ENCODE measurements around the gene PHF14. TPM values are rescaled to one million over a fixed set of nuclear protein-coding genes. Genes with fewer than 3 reads are reported as not detected.
"Not testable (repeated sequence)": the region's sequence is repeated elsewhere in the genome, so short reads cannot be mapped to it uniquely, and the experiment has no call there.

Gene PHF14
- total and polyA plus RNA-seq, 4 donors = 6.9 to 24.4 (median 15.3) TPM

DNA sequence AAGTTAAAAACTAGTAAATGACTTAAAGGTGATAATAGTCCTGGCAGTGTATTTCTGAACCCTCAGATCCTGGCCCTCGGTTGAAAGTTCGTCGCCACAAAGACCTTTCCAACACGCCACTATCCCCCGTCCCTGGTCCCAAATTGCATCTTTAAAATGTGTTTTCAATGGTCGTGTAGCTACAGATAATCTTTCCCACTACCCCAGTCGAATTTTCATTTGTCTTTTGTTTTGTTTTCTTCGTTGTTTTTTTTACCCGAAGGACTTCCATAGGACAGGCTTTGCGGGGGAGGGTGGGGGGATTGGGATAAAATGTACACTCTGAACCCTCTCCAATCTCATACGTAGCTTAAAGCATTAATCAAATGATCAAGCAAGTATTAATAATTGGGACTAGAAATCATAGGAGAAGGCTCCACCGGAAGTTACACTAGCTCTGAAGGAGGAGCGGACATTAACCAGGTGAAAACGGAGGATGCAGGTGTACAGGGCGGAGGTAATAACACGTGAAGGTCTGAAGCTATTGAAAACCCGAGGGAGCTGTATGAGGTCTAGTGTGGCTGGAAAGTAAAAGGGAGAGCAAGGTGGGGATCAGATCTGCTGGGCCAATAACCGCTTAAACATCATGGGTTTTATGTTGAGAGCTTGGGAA, 32.8 kb upstream of the PHF14 start:
- TF ChIP-seq RAD21 (IDR thresholded peaks at IDR 0.05) (no peak), SP1 (IDR thresholded peaks at IDR 0.05) (no peak), HNF4A (conservative IDR thresholded peaks at IDR 0.05) (no peak), YY1 (IDR thresholded peaks at IDR 0.05) (peak; percentile 72), NR2F2 (IDR thresholded peaks at IDR 0.05) (peak; percentile 27), RXRA (IDR thresholded peaks at IDR 0.05) (no peak)
- TF ChIP-seq, protein P1, sequence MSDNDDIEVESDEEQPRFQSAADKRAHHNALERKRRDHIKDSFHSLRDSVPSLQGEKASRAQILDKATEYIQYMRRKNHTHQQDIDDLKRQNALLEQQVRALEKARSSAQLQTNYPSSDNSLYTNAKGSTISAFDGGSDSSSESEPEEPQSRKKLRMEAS (IDR thresholded peaks at IDR 0.05) = no peak
- TF ChIP-seq, protein P2, sequence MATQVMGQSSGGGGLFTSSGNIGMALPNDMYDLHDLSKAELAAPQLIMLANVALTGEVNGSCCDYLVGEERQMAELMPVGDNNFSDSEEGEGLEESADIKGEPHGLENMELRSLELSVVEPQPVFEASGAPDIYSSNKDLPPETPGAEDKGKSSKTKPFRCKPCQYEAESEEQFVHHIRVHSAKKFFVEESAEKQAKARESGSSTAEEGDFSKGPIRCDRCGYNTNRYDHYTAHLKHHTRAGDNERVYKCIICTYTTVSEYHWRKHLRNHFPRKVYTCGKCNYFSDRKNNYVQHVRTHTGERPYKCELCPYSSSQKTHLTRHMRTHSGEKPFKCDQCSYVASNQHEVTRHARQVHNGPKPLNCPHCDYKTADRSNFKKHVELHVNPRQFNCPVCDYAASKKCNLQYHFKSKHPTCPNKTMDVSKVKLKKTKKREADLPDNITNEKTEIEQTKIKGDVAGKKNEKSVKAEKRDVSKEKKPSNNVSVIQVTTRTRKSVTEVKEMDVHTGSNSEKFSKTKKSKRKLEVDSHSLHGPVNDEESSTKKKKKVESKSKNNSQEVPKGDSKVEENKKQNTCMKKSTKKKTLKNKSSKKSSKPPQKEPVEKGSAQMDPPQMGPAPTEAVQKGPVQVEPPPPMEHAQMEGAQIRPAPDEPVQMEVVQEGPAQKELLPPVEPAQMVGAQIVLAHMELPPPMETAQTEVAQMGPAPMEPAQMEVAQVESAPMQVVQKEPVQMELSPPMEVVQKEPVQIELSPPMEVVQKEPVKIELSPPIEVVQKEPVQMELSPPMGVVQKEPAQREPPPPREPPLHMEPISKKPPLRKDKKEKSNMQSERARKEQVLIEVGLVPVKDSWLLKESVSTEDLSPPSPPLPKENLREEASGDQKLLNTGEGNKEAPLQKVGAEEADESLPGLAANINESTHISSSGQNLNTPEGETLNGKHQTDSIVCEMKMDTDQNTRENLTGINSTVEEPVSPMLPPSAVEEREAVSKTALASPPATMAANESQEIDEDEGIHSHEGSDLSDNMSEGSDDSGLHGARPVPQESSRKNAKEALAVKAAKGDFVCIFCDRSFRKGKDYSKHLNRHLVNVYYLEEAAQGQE (IDR thresholded peaks at IDR 0.05) = no peak
- WGBS = 18% methylated on average over 18 of the region's 18 CpGs

DNA sequence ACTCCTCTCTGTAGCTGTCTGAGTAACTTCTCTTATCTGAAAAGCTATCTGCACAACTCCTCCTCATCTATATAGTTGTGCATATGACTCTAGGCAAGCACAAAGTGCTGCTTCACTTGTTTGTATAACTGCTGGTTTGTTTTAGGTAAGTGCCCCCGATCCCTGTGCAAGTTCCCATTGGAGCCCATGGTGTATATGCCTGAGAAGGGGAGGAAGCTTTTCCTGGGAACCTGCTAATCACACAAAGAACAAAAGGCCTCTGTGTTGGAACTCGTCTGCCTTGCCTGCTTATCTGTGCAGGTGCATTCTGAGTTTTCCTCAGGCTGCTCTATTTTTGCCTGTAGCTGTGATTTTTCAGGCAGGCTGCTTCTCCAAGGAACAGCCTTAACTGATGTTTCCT, 23.2 kb upstream of the PHF14 start:
- TF ChIP-seq JUND (IDR thresholded peaks at IDR 0.05) = no peak
- no peak for TF ChIP-seq FOXA1 (IDR thresholded peaks at IDR 0.05)
- Histone ChIP-seq H3K36me3 (ENCODE audit: control insufficient read depth in 4 of 4, insufficient read depth in 3 of 4, low read depth in 1 of 4, low read length in 3 of 4) (no peaks in the 10 kb centered on the region), H3K4me1 (ENCODE audit: control insufficient read depth in 4 of 4, insufficient read depth in 4 of 4, low read length in 3 of 4) (no peaks in the 10 kb centered on the region), H3K4me3 (ENCODE audit: low read depth in 1 of 3, low read length in 3 of 3) (no peak overlapping the region), H3K9me3 (ENCODE audit: control insufficient read depth in 4 of 4, low read length in 3 of 4) (no peaks in the 10 kb centered on the region), H3K27me3 (ENCODE audit: control insufficient read depth in 4 of 4, insufficient read depth in 4 of 4, low read length in 3 of 4) (no peaks in the 10 kb centered on the region), H3K9ac (ENCODE audit: low read depth in 1 of 2, low read length in 2 of 2) (no peak overlapping the region), H3K27ac (ENCODE audit: low read depth in 1 of 2, low read length in 2 of 2) (no peak overlapping the region)
- 67% methylated on average over 2 of the region's 2 CpGs for WGBS
- DNase-seq (ENCODE audit: low spot score) = no peak

More for the DNA sequence above, 32.8 kb upstream of the PHF14 start:
- H3K36me3 ChIP-seq (ENCODE audit: control insufficient read depth in 4 of 4, insufficient read depth in 3 of 4, low read depth in 1 of 4, low read length in 3 of 4) = peaks cover 1 to 16% (median 14%) of the 10 kb centered on the region in 4 donors
- H3K27ac ChIP-seq (ENCODE audit: low read depth in 1 of 2, low read length in 2 of 2) = peak overlapping the region; percentile 91 to 92
- H3K4me3 ChIP-seq (ENCODE audit: low read depth in 1 of 3, low read length in 3 of 3) = peak overlapping the region; percentile 65 to 90 (median 70)
- no peaks in the 10 kb centered on the region for H3K27me3 ChIP-seq (ENCODE audit: control insufficient read depth in 4 of 4, insufficient read depth in 4 of 4, low read length in 3 of 4)
- H3K4me1 ChIP-seq (ENCODE audit: control insufficient read depth in 4 of 4, insufficient read depth in 4 of 4, low read length in 3 of 4) = peaks cover 0 to 17% (median 7%) of the 10 kb centered on the region in 4 donors
- H3K9me3 ChIP-seq (ENCODE audit: control insufficient read depth in 4 of 4, low read length in 3 of 4) = no peaks in the 10 kb centered on the region
- no peak for DNase-seq (ENCODE audit: low spot score)
- H3K9ac ChIP-seq (ENCODE audit: low read depth in 1 of 2, low read length in 2 of 2) = peak overlapping the region; percentile 95 to 98

DNA sequence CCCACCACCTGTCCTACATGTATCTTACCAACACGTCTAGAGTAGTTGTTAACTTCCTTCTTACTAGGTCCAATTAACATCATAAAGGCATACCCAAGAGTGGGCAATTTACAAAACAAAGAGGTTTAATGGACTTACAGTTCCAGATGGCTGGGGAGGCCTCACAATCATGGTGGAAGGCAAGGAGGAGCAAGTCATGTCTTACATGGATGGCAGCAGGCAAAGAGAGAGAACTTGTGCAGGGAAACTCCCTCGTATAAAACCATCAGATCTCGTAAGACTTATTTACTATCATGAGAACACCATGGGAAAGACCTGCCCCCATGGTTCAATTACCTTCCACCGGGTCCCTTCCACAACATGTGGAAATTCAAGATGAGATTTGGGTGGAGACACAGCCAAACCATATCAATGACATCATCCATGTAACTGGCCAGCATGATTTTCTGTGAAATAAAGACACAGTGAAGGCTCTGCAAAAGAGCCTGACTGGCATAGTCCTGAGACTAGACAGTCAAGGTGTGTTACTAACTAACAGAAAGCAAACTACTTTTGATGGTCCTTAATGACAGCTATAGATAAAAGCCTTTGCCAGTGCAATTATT, 22.6 kb upstream of the PHF14 start:
- DNase-seq (ENCODE audit: low spot score) = not testable (repeated sequence)

More for the DNA sequence above, 22.6 kb upstream of the PHF14 start:
- not testable (repeated sequence) for H3K9ac ChIP-seq (ENCODE audit: low read depth in 1 of 2, low read length in 2 of 2); H3K4me1 ChIP-seq (ENCODE audit: control insufficient read depth in 4 of 4, insufficient read depth in 4 of 4, low read length in 3 of 4); H3K9me3 ChIP-seq (ENCODE audit: control insufficient read depth in 4 of 4, low read length in 3 of 4); H3K36me3 ChIP-seq (ENCODE audit: control insufficient read depth in 4 of 4, insufficient read depth in 3 of 4, low read depth in 1 of 4, low read length in 3 of 4); H3K27me3 ChIP-seq (ENCODE audit: control insufficient read depth in 4 of 4, insufficient read depth in 4 of 4, low read length in 3 of 4); H3K27ac ChIP-seq (ENCODE audit: low read depth in 1 of 2, low read length in 2 of 2); H3K4me3 ChIP-seq (ENCODE audit: low read depth in 1 of 3, low read length in 3 of 3)
- 87% methylated on average over 4 of the region's 4 CpGs for WGBS
